Measurements from ENCODE around the gene KCNAB1. TPM values are rescaled to one million over a fixed set of nuclear protein-coding genes. Genes with fewer than 3 reads are reported as not detected.

KCNAB1 gene
- total and polyA plus RNA-seq, 2 donors (not counting 3 experiments of a cell fraction or from before 2014, with no cell fraction given) = 0.21 TPM; not detected in 1

- FAIRE-seq = peak; percentile 49
- no peaks in the 10 kb centered on the region for H3K4me1 ChIP-seq (ENCODE audit: control insufficient read depth, extremely low read depth, insufficient read depth, low read length)
- TF ChIP-seq FOS (IDR thresholded peaks at IDR 0.05; ENCODE audit: borderline replicate concordance, insufficient read depth, low read length) = no peak
- TF ChIP-seq EZH2 (IDR thresholded peaks at IDR 0.05; ENCODE audit: borderline replicate concordance, low read depth, low read length, severe bottlenecking) = no peak
- TF ChIP-seq GATA2 (IDR thresholded peaks at IDR 0.05; ENCODE audit: insufficient read depth, insufficient read length, low read depth, low read length) = no peak
- TF ChIP-seq MYC (IDR thresholded peaks at IDR 0.05; ENCODE audit: low read depth, low read length) = no peak
- TF ChIP-seq POLR2A (IDR thresholded peaks at IDR 0.05; ENCODE audit: low read depth, low read length) = no peak
- no peak for TF ChIP-seq POLR2AphosphoS5 (IDR thresholded peaks at IDR 0.05; ENCODE audit: insufficient read depth, low read depth, low read length)
- TF ChIP-seq, protein P1, sequence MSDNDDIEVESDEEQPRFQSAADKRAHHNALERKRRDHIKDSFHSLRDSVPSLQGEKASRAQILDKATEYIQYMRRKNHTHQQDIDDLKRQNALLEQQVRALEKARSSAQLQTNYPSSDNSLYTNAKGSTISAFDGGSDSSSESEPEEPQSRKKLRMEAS (IDR thresholded peaks at IDR 0.05; ENCODE audit: insufficient read depth, insufficient read length) = no peak
- TF ChIP-seq, protein P2, sequence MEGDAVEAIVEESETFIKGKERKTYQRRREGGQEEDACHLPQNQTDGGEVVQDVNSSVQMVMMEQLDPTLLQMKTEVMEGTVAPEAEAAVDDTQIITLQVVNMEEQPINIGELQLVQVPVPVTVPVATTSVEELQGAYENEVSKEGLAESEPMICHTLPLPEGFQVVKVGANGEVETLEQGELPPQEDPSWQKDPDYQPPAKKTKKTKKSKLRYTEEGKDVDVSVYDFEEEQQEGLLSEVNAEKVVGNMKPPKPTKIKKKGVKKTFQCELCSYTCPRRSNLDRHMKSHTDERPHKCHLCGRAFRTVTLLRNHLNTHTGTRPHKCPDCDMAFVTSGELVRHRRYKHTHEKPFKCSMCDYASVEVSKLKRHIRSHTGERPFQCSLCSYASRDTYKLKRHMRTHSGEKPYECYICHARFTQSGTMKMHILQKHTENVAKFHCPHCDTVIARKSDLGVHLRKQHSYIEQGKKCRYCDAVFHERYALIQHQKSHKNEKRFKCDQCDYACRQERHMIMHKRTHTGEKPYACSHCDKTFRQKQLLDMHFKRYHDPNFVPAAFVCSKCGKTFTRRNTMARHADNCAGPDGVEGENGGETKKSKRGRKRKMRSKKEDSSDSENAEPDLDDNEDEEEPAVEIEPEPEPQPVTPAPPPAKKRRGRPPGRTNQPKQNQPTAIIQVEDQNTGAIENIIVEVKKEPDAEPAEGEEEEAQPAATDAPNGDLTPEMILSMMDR (IDR thresholded peaks at IDR 0.05; ENCODE audit: extremely low read depth in 1 of 2, insufficient read depth in 1 of 2, low read depth in 1 of 2, low read length in 2 of 2) = no peak
- TF ChIP-seq JUN (IDR thresholded peaks at IDR 0.05; ENCODE audit: borderline replicate concordance, insufficient read depth, insufficient read length, low read depth) = no peak
- H3K9ac ChIP-seq (replicated peaks; ENCODE audit: extremely low read depth, insufficient read depth, low read length) = no peak overlapping the region
- H3K9me1 ChIP-seq (replicated peaks; ENCODE audit: control insufficient read depth, extremely low read depth, insufficient read depth, low read length) = no peaks in the 10 kb centered on the region
- BruUV-seq (replicated peaks) = no TSS peak
- no peaks in the 10 kb centered on the region for H3K36me3 ChIP-seq (ENCODE audit: control insufficient read depth in 2 of 2, extremely low read depth in 1 of 2, insufficient read depth in 2 of 2, low read length in 2 of 2)
- intact Hi-C loops (cut with micrococcal nuclease) (no loop called here), dilution Hi-C loops (cut with MboI; ENCODE audit: extremely low pct_ligation_motif_present, low sequenced_read_pairs) (no loop called here)
- H2AFZ ChIP-seq (ENCODE audit: low read depth, low read length) = no peak overlapping the region
- H4K20me1 ChIP-seq (replicated peaks; ENCODE audit: control insufficient read depth, extremely low read depth, insufficient read depth, low read length) = no peaks in the 10 kb centered on the region
- no peaks in the 10 kb centered on the region for H3K27me3 ChIP-seq (ENCODE audit: control insufficient read depth in 2 of 2, insufficient read depth in 2 of 2, low read length in 2 of 2)
- no peaks in the 10 kb centered on the region for H3K79me2 ChIP-seq (ENCODE audit: control insufficient read depth, insufficient read depth, low read length)
- peak; percentile 27 for DNase-seq (ENCODE audit: low read depth, low spot score)
- no peak overlapping the region for H3K4me3 ChIP-seq (replicated peaks in 1 of 3; ENCODE audit: insufficient read depth in 1 of 3, low read depth in 1 of 3, low read length in 3 of 3)
- POLR2A ChIA-PET = no interaction called here
- no peak overlapping the region for H3K27ac ChIP-seq (ENCODE audit: insufficient read depth, low read depth, low read length)
- CTCF ChIA-PET = interaction anchor here (1.0 to 1.5 kb wide), 3 partner anchors 17 to 161 kb away, joined by 3 to 5 read pairs (median 3); no protein-coding TSS in a partner anchor
- no peaks in the 10 kb centered on the region for H3K9me3 ChIP-seq (replicated peaks; ENCODE audit: control insufficient read depth, insufficient read depth, low read length)
- no peak overlapping the region for H3K4me2 ChIP-seq (ENCODE audit: insufficient read depth, low read length)
Measured at GRCh38 chr3:156334841-156335545, 214.6 kb downstream of the KCNAB1 start.

Data from endothelial cell of umbilical vein (primary cell).